ENCODE measurements around the gene KLK11. TPM values are rescaled to one million over a fixed set of nuclear protein-coding genes. Genes with fewer than 3 reads are reported as not detected.

Gene KLK11
- total RNA-seq (2022; extraction: Qiagen RNA extraction), result not detected in 5 replicates

GRCh38 chr19:51026554-51026831 is at the start of gene KLK11:
Gene KLK11 (minus strand): TSS chr19:51026616. CDS start chr19:51025631, 985 bp downstream.

GRCh38 chr19:51064534-51065220 is 38.3 kb upstream of the KLK11 start, which contains the start of gene KLK13:
Gene KLK13 (minus strand): TSS chr19:51065092. CDS start chr19:51065067, 25 bp downstream.

GRCh38 chr19:51034704-51035103 is 8.3 kb upstream of the KLK11 start, which contains the start of gene KLK12:
Gene KLK12 (minus strand): TSS chr19:51035002. CDS start chr19:51034621, 381 bp downstream.

DNA sequence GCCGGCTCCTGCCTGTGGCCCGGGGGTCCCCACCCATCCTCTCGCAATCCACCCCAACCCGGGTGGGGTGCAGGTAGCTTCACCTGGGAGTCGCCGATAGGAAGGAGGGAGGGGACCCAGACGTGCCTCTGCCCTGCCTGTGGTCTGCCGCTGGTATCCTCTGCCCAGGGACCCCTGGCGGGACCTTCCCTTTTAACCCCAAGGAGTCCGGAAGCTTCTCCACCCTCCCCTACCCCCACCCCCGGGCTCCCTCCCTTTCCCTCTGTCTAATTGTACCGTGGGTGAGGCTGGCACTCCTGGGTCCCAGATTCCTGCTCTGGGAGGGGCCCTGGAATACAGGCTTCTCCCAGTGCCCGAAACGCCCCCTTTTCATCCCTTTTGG is 6.9 kb downstream of the KLK11 start, which contains the start of gene KLK10:
Gene KLK10 (minus strand): TSS at position 166 of the 382 bp plus-strand sequence. CDS start 579 bp downstream, outside the sequence.

DNA sequence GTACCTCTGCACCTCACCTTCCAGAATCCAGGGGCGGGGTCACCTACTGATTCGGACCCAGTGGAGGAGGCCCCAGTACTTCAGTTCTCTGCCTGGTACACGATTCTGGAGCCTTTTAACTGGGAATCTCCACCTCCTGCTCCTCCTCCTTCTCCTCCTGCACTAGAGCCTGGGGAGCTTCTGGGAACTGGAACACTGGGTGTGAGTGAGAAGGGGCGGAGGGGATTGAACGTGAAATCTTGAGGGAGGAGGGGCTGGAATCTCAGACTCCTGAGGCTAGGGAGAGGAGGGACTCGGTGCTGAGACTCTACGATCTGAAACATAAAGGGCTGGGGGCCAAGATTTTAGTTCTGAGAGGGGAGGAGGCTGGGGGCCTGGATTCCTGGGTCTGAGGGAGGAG is 24.9 kb downstream of the KLK11 start, which contains the start of gene KLK8:
Gene KLK8 (minus strand): TSS at position 90 of the 400 bp plus-strand sequence. CDS start 437 bp downstream, outside the sequence.

GRCh38 chr19:50983625-50984292 is 42.7 kb downstream of the KLK11 start, which contains the start of gene KLK7:
Gene KLK7 (minus strand): TSS chr19:50983917. CDS start chr19:50982399, 1,518 bp downstream.

Other genes starting within 250 kb of the KLK11 start
- gene ACP4, start 236.2 kb downstream of the KLK11 start, total RNA-seq (2022; extraction: Qiagen RNA extraction), result not detected in 5 replicates
- 0.09 to 0.29 TPM (median 0.20 TPM) in 5 replicates for gene KLK1, start 202.8 kb downstream of the KLK11 start, total RNA-seq (2022; extraction: Qiagen RNA extraction)
- gene KLK15, start 193.0 kb downstream of the KLK11 start, total RNA-seq (2022; extraction: Qiagen RNA extraction), result not detected in 5 replicates
- not detected in 5 replicates for gene KLK3, start 171.7 kb downstream of the KLK11 start, total RNA-seq (2022; extraction: Qiagen RNA extraction)
- gene KLK2, start 153.2 kb downstream of the KLK11 start, total RNA-seq (2022; extraction: Qiagen RNA extraction), result 0.06 to 0.27 TPM (median 0.13 TPM) in 5 replicates
- gene KLK4, start 115.2 kb downstream of the KLK11 start, total RNA-seq (2022; extraction: Qiagen RNA extraction), result 0.14 to 0.17 TPM (median 0.16 TPM) in 3 of 5 replicates, not detected in the others
- gene KLK5, start 73.6 kb downstream of the KLK11 start, total RNA-seq (2022; extraction: Qiagen RNA extraction), result 0.09 TPM in 1 of 5 replicates, not detected in the others
- 0.15 to 0.54 TPM (median 0.22 TPM) in 5 replicates for gene KLK6, start 57.0 kb downstream of the KLK11 start, total RNA-seq (2022; extraction: Qiagen RNA extraction)
- gene KLK7, start 42.7 kb downstream of the KLK11 start, total RNA-seq (2022; extraction: Qiagen RNA extraction), result 0.09 to 0.17 TPM in 2 of 5 replicates, not detected in the others
- gene KLK8, start 25.0 kb downstream of the KLK11 start, total RNA-seq (2022; extraction: Qiagen RNA extraction), result not detected in 5 replicates
- gene KLK10, start 6.9 kb downstream of the KLK11 start, total RNA-seq (2022; extraction: Qiagen RNA extraction), result 0.17 to 0.65 TPM (median 0.30 TPM) in 5 replicates
- not detected in 5 replicates for gene KLK12, start 8.4 kb upstream of the KLK11 start, total RNA-seq (2022; extraction: Qiagen RNA extraction)
- 0.06 to 0.20 TPM (median 0.15 TPM) in 5 replicates for gene KLK13, start 38.5 kb upstream of the KLK11 start, total RNA-seq (2022; extraction: Qiagen RNA extraction)
- 0.17 to 0.61 TPM (median 0.33 TPM) in 5 replicates for gene KLK14, start 56.3 kb upstream of the KLK11 start, total RNA-seq (2022; extraction: Qiagen RNA extraction)
- 4.6 to 17.1 TPM (median 13.6 TPM) in 5 replicates for gene CTU1, start 81.8 kb upstream of the KLK11 start, total RNA-seq (2022; extraction: Qiagen RNA extraction)
- gene SIGLEC9, start 98.3 kb upstream of the KLK11 start, total RNA-seq (2022; extraction: Qiagen RNA extraction), result 0.06 TPM in 2 of 5 replicates, not detected in the others
- gene SIGLEC7, start 115.7 kb upstream of the KLK11 start, total RNA-seq (2022; extraction: Qiagen RNA extraction), result not detected in 5 replicates
- gene CD33, start 198.5 kb upstream of the KLK11 start, total RNA-seq (2022; extraction: Qiagen RNA extraction), result 0.08 to 0.10 TPM (median 0.09 TPM) in 4 of 5 replicates, not detected in the other
- not detected in 5 replicates for gene SIGLECL1, start 224.5 kb upstream of the KLK11 start, total RNA-seq (2022; extraction: Qiagen RNA extraction)

Data from A549 treated with AZD2906 at 1 μM for 4 hours (cell line).